ENCODE results near the gene ABCC4.

ABCC4 gene

DNA sequence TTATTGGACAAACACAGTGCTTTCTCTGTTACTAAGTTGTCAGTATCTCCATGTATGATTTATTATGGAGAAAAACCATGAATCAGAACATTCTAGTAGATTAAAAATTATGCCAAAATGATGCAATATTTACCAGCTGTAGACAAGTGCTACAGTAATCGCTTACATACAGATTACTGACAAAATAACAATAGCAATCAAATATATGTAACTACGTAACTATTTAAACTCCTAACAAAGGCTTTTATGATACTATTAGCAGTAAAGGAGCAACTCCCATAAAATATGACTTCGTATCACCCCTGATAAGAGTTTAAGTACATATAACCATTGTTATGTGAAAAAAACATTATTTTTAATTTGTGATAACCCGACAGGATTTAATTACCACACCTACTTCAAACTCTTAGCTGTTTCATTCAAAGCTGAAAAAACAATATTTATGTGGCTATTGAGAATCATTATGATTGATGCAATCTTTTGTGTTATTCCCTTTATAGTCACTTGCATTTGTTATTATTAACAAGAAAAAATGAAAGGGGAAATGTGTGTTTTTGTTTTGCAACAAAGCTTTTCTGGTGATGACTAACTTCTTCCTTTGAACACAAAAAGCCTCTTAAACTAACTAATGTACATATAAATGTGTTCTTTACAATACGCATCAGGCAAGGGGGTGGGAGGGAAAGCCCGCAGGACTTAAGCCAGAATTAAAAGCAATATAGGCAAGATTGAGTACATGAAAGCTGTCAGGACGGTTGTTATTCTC is 147.4 kb downstream of the ABCC4 start:
- no peak for DNase-seq

DNA sequence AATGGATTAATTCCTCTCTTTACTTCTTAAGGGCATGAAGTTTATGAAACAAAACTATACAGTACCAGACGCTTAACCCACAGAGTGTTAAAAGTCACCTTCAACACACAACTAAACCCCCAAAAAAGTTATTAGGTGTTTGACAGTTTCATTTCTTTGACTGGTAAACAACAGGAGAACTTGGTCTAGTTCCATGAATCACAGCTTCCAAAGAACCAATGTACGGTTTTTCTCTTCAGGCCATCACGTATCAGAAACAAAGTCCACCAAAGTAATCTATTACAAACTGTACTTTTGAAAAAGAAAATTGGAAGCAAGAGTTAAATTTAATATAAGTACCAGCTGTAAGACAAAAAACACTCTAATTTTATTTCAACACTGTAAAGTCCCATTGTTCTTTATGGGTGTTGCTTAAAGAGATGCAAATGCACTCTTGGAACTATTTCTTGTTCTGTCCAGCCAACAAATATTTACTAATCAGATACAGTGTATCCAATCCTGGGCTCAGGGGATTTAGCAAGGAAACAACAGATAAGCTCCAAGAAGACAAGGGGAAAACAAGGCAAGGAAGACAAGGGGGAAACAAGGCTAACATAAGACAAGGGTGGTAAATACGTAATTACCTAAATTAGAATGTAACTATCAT is 149.2 kb downstream of the ABCC4 start:
- DNase-seq, result no peak

DNA sequence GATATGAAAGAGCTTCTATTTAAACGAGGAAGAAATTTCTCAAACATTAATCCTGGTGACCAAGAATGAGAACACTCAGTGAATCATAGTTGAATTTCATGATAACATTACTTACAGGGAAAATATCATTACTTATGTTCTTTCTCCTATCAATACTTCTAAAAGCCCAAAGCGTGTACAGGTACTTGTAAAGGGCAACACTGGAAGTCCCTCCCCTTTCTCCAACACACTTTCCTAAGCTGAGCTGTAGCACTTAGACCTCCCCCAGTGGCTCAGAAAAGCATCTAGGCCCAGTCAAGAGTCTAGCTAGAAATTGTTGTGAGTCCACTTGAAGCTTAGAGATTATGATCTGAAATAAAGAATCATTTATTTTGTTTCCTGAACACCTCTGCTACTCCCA is 150.7 kb downstream of the ABCC4 start:
- no peak for DNase-seq

DNA sequence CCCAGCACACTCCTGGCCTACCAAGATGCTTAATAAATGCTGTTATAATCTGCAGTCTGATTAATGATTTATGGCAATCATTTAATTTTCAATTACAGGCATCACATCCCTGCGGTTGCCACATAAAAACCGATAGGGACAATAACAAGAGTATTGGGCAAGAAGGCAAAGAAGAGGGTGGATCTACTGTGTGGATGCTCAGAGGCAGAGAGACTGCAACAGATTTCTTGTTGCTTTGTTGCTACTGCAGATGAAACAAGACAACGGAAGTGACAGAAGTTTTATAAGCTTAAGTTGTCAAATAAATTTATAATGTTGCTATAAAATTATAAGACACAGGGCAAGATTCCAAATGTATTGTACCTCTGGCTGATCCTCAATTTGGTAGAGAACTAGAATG is 154.8 kb downstream of the ABCC4 start:
- no peak for DNase-seq

DNA sequence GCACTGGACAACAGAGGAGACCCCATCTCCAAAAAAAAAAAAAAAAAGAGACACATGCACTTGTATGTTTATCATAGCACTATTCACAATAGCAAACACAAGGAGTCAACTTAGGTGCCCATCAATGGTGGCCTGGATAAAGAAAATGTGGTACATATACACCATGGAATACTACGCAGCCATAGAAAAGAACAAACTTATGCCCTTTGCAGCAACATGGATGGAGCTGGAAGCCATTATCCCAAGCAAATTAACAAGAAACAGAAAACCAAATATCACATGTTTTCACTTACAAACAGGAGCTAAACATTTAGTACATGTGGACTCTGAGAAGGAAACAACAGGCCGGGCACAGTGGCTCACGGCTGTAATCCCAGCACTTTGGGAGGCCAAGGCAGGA is 155.7 kb downstream of the ABCC4 start:
- DNase-seq, result no peak

DNA sequence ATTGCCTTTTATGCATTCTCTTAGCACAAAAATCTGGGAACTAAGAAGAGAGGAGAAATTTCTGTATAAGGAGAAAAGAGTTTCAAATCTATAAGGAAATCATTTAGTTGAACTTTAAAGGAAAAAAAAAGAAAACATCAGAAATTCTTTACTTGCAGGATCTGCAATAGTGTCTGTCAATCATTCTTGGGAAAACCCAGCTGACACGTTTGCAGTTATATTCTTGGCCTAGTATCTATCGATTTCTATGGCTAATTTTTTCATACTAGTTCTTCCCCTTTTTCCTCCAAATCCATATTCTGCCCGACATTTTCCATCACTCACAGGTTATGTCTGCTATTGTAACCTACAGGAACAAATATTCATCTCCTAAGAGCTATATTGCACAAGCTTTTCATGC is 160.7 kb downstream of the ABCC4 start:
- DNase-seq, result no peak

DNA sequence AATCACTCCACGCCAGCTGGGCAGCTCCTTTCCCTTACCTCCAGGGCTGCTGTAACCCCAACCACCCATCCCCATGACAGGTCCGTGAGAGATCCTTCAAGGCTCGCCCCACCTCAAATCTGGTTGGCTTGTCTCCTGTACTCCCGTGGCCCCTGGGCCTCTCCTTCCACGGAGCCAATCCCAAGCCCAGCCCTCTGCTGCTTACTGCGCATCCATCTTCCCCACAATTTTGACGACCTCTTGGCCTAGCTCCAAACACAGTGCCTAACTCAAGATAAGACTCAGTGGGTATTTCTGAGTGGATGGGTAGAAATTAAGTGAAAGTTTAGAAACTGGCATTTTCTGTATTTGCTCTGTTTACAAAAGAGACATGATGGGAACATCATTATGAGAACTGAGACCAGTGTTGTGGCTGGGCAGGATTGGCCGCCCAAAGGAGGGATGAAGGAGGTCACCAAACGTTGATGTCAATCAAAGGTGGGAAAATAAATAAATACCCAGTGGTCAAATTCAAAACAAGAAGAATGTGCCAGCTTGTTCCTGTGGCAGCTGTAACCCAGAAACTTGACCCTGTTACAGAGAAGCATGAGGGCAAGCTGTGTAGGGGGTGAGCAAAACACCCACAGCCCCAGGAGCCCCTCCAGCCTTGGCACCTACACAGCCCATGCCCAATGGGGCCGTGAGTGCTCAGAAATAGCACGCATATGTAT is 162.2 kb downstream of the ABCC4 start:
- no peak for DNase-seq

DNA sequence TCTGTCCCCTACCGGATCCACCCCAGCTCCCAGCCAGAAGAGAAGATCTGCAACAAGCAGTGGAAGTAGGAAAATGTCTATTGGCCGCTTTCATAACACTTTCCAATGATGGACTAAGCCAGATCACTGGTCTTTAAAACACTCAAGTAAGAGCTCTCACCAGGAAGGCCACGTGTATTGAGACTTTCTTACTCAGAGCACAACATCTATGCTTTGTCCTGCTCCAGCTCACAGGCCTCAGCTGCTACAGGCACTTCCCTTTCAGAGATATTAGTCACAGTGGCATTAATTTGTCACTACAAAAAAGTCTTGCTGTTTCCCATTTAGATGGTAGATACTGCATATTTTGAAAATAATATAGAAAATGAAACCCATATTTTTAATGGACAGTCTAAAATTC is 164.2 kb downstream of the ABCC4 start:
- DNase-seq, result no peak

DNA sequence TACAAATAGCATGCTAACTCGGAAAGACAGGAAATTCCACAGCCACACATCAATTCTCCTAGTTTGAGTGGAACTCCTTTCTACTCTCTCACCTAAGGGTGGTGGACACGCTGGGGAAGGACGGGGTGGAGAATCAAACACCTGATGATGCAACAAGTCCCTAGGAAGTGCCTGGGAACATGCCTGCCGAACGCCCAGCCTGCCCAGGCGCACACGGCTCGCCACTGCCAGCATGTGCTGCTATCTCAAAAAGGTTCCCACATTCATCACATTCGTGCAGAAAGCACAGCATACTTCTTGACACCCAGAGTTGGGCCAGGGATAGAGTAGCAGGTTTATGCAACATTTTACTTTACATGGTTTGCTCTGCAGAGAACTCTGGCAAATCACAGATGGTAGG is 164.6 kb downstream of the ABCC4 start:
- no peak for DNase-seq

DNA sequence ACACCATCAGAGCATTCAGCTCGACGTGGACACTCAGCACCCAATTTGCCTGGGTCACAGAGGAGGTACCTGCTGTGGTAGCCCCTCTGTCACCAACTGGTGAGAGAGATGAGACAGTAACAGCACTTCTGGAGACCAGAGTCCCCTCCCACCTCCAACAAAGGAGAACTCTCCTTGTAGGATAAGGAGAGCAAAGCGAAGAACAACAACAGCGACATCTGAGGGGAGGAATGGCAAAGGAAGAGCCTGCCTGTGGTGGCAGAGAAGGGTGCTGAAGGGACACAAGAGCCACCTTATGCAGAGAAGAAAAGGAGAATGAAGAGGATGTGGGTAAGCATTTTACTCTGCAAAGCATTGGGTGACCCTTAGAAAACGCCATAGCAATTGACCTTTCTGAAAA is 167.8 kb downstream of the ABCC4 start:
- DNase-seq, result no peak

DNA sequence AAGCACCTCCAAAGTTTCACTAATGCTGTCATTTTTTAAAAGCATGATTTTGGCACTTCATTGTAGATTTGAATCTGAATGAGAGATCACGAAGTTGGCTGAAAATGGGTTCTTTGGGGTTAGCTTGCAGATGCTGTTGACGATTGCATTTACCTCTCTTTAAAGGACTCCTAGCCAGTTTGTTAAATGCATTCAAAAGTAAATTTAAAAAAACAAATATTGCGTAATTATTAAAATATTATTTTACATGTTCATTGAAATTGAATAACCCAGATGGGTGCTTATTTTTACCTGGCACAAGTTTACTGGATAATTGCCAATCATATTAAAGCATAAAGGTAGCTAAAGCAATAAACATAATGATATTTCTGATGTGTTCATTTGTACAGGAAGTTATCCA is 172.2 kb downstream of the ABCC4 start:
- DNase-seq, result no peak

DNA sequence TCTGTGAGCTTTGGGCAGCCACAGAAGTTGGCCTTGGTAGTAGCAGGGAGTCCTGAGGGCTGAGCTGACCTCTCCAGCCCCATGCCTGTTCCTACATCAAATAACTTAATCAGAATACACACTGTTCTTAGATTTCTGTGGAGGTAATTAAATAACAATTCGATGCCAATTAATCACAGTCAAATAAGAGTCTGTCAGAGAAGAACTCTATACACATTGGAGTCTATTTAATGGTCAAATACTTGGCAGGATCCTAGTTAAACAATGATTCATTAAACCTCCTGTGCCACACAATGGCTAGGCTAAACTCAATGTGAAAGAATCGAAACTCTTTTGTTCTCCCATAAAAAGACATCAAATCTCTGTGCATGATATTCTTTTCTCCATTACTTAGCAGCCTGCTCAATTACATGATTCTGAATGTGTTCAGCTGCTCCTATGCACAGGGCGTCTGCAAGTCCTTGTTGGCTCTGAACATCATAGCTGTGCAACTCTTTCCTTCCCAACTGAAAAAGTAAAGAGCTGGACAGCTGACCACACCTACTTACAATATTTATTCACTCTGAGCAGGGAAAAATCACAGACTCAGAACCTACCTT is 173.1 kb downstream of the ABCC4 start:
- no peak for DNase-seq

DNA sequence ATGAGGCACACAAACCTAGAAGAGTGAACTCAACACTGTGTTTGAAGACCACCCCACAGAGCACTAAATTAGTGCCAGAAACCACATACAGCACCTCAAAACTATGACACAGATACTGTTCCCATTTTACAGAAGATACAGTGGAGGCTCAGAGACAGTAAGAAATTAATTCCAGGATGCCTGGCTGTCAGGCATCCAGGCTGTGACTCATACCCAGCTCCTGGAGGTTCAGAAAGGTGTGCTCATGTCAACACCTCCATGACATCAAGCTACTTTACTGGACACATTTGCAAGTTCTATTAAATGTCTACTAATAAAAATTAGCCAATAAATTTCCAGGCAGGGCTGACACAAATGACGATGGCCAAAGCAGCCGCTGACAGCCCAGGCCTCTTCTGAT is 176.3 kb downstream of the ABCC4 start:
- DNase-seq, result no peak

DNA sequence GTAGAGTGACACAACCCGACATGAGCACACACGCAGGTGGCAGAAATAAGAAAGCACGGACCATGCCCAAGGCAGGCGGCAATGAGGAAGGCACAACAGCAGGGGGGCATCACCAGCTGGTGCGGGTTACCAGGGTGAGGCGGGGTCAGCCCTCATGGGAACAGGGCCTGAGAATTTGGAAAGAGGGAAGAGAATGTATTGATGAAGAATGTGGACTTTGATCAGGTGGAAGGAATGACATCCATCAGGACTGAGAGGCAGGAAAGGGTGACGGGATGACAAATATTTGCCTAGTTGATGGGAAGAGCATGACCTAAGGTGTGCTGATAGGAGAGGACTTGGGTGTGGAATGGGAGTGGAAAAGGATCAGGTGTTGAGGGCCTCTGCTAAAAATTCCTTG is 177.5 kb downstream of the ABCC4 start:
- DNase-seq, result no peak

DNA sequence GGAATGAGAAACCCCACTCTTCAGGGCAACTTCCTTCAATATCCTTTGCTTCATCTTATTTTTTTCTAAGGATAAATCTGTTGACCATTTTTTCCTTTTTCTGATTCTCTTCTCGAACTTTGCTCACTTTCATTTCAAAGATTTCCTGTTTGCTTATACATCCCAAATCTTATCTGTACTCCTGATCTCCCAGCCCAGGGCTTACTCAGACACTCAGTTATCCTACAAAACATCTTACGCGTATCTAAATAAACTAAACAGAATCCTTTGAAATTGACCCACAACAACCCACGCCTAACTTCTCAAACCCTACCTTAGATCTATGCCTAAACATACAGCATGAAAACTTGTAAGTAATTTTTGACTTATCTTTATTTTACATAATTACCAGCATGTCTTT is 179.2 kb downstream of the ABCC4 start:
- DNase-seq, result no peak

DNA sequence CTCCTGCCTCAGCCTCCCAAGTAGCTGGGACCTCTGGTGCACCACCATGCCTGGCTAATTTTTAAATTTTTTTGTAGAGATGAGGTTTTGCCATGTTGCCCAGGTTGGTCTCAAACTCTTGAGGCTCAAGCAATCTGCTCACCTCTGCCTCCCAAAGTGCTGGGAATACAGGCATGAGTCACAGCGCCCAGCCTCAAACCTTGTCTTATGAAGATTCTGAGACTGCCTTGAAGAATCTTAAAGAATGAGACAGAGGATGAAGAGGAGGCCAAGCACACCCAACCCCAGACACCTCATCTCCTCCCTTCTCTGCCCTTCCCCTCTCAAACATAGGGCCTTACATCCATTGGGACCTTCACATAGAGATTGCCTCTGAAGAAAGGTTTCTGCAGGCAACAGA is 179.7 kb downstream of the ABCC4 start:
- DNase-seq, result no peak

DNA sequence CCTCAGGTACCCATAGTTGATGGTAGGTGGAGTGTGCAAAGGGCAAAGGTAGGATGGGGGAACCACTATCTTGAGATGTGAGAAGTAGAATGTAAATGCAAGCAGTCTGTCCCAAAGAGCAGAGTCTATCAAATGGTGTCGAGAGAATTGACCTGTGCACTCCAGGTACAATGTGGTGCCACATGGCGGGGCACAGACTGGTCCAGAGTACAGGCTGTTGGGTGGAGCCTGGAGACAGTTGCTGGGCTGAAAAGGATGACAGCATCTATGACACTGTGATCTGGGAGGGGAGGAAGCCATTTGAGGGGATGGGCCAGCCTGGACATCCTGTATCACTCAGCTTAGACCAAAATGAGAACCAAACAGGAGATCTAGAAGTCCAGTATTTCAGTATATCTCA is 180.6 kb downstream of the ABCC4 start:
- DNase-seq, result no peak

DNA sequence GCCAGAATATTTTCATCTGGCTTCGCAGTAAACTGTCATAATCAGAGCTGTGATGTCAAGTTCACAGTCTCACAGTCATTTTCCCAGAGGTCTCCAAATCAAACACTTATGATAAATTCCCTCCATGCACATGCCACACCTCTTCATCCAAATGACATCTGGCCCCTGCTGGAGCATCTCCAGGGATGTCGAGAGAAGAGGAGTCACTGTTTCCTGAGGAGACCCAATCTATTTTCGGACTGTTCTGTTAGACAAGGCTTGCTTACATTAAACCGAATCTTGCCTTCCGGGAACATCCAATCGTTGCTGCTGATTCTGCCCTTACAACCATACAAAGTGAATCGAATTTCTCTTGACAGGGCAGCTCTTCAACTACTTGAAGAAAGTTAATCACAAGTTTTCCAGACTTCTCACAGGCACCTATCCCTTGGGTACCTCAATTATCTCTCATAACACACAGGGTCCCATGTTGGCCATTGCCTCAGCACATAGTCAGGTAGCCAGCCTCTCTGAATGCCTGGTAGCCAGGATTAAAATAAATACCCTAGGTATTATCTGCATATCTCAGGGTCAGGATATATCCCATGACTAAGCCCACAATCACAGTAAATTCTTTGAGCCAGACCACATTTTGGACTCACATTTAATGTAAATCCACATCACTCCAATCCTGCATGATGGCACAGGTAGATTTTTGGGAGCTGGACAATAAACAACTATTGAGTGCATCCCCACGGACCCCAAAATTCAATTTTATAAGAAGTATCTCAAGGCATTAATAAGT is 182.5 kb downstream of the ABCC4 start:
- no peak for DNase-seq

DNA sequence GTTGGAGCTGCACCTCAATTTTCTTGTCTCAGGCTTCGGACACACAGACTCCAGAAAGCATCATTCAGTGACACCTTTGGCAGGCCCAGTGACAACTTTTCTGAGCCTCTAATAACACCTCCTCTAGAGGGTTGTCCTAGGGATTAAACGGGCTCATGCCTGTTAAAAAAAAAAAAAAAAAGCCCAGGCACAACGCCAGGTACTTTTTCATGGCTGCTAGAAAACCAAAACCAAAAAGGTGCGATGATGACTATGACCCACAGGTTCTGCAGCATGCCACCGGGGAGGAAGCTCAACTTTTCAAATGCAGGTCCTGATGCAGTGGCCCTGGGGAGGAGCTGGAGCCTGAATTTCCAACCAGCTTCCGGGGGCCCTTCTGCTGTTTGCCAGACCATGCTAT is 184.2 kb downstream of the ABCC4 start:
- DNase-seq, result no peak

DNA sequence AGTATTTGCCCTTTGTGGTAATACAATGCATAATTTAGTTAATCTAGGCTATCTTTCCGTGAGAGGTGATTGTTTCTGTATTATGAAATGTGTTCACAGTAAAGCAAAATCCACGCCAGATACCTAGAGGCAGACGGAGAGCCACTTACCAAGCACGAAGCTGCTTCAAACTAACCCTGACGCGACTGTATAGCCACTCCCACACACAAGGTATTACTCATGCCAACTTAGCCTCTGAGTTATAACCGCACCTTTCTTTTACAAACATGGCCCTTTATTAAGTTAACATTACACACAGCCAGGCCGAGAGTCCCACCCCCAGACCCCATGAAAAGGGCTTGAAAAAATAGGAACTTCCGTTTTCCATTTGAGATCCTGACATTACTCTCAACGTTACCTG is 185.7 kb downstream of the ABCC4 start:
- DNase-seq, result no peak

DNA sequence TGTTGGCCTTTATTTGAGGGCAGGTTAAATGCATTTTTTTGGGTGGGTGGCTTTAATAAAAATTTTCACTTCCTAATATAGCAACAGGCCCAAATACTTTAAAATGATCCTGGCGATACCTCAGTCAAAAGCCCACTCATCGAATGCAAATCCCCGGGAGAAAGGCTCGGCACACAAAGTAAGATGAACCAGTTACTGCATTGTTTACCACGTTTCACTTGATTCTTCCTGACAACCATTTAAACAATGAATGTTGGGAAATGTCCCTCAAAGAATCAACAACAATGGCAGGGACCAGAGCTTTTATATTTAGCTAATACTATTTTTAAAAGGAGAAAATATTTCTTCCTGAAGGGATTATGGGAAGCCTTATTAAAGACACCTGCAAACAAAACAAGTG is 187.7 kb downstream of the ABCC4 start:
- DNase-seq, result no peak

DNA sequence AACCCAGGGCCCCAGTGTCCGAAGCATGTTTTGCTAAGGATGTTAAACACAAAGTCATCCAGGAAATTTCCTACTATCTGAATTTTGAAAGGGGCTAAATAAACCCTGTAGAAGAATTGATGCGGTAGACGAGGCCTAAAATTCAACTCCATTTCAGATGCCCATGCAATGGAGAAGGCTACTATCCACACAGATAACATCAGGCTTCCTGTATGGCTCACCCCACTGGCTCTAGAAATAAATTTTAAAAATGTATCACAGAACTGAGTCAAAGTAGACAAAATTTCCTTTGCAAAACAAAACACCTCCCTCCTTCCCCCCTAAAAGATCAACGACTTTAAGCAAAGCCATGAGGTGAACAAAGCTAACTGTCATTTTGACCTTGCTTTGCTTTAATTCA is 188.4 kb downstream of the ABCC4 start:
- no peak for DNase-seq

DNA sequence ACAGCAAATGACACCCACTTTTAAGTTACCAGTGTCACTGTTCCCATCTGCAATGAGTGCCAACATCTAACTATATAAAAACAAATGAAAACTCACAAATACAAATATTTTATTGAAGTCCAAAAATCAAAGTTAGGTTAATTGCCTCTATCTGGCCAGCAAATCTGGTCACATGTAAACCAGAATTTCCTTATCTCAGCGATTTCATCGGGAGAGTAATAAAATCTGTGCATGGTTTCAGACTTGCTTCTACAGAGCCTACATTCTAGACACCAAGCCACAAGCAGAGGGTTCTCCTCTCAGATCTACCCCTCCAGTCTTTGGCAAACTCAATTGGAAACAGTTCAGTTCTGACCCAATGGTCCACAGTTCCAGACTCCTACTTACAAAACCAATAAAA is 189.6 kb downstream of the ABCC4 start:
- no peak for DNase-seq
